Heart left ventricle (tissue), 13 donors: ENCODE data around the gene PFKFB4.

Experiments used
- POLR2A ChIP-seq, 2 donors: fragments of 450-650 bp; IDR thresholded peaks; one replicate each; pipeline ENCODE4 v1.6.1; 2017; ENCODE audit warnings: antibody characterized with exemption in 2 of 2, mild to moderate bottlenecking in 2 of 2, moderate library complexity in 2 of 2
- TF ChIP-seq, protein P1 (sequence below), 12 donors: fragments of 200-600 bp; sonication (generic) in 4 of 12; IDR thresholded peaks; one replicate each; pipeline versions ENCODE4 v1.5.0 to v1.8.0; 2018 to 2022; ENCODE audit warnings: antibody characterized with exemption in 12 of 12, mild to moderate bottlenecking in 5 of 12
- donor health status: ischemic (EF 13 %, LVEDD 7.1; RV severe dilation, severe dysfunction).
- donor health status: DM: no; HTN: yes; CAD: no.
- donor health status: DM: no; HTN: no; CAD: no.
- donor health status: ischemic (EF 25% LVEDD 6.9; RV normal size, moderate dysfunction).
- donor health status: ischemic (EF 25% LVEDD 5.7; RV mildly dilated, moderate dysfunction).
- donor health status: ischemic (EF 35%, LVEDD 5.7; RV mildly dilated, moderate dysfunction).
- donor health status: nonischemic (EF 11% LVEDD 7.7; RV severe dilation, severe dysfunction).
- donor health status: DM: yes; HTN: yes; CAD: no.
- donor health status: PGD.
- donor health status: ischemic (EF 29% LVEDD 5.4; RV normal size, mild dysfunction).
- donor health status: nonischemic (EF 23%, LVEDD 6.1; RV moderate dilation, normal function).

DNA sequence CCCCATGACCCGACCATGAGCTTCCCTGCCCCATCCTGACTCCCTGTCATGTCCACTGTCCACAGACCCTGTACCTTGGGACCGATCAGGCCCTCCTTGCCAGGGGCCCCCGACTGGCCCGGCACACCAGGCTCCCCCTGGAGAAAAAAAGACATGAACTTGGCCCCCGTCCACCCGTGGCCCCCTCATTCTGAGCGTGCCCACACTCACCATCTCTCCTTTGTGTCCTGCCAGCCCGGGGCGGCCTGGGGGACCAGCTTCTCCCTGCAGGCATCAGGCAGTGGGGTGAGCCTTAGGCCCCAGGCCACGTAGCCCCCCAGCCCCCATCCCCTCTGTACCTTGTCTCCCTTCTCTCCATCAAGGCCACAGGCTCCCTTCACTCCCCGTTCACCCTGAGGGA, 10.9 kb upstream of the PFKFB4 start:
- TF ChIP-seq, protein P1, sequence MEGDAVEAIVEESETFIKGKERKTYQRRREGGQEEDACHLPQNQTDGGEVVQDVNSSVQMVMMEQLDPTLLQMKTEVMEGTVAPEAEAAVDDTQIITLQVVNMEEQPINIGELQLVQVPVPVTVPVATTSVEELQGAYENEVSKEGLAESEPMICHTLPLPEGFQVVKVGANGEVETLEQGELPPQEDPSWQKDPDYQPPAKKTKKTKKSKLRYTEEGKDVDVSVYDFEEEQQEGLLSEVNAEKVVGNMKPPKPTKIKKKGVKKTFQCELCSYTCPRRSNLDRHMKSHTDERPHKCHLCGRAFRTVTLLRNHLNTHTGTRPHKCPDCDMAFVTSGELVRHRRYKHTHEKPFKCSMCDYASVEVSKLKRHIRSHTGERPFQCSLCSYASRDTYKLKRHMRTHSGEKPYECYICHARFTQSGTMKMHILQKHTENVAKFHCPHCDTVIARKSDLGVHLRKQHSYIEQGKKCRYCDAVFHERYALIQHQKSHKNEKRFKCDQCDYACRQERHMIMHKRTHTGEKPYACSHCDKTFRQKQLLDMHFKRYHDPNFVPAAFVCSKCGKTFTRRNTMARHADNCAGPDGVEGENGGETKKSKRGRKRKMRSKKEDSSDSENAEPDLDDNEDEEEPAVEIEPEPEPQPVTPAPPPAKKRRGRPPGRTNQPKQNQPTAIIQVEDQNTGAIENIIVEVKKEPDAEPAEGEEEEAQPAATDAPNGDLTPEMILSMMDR (IDR thresholded peaks at IDR 0.05) = no peak
- TF ChIP-seq POLR2A (IDR thresholded peaks at IDR 0.05) = no peak
